ENCODE data around the gene DGAT2. TPM values are rescaled to one million over a fixed set of nuclear protein-coding genes. Genes with fewer than 3 reads are reported as not detected.

Gene DGAT2
- total RNA-seq, 4 donors from 2014 or later, result 63.0 to 829 (median 89.6) TPM

DNA sequence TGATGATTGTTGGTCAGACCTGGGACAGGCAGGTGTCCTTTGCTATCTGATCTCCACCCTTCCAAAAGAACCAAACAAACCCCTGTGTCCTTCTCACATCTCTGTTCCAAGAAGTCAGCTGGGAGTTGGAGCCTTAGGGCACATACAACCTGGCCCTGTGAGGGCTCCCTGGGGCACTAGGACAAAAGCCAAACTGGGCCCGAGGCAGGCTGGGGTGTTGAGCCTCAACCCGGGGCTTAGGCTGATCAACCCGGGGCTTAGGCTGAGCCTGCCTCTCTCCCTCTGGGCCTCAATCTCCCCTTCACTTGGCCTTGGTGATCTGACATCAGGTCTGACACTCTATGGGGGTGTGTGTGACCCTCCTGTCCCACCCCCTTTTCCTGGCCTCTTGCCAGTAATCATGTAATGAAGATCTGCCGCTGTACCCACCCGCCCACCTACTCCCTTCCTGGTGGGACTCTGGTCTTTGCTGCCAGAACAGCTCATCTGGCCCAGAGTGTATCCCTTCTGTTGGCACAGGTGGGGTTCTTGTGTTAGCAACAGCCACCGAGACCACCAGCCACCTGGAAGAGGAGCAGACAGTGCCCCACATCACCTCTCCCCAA is 23.7 kb downstream of the DGAT2 start:
- TF ChIP-seq, protein P1, sequence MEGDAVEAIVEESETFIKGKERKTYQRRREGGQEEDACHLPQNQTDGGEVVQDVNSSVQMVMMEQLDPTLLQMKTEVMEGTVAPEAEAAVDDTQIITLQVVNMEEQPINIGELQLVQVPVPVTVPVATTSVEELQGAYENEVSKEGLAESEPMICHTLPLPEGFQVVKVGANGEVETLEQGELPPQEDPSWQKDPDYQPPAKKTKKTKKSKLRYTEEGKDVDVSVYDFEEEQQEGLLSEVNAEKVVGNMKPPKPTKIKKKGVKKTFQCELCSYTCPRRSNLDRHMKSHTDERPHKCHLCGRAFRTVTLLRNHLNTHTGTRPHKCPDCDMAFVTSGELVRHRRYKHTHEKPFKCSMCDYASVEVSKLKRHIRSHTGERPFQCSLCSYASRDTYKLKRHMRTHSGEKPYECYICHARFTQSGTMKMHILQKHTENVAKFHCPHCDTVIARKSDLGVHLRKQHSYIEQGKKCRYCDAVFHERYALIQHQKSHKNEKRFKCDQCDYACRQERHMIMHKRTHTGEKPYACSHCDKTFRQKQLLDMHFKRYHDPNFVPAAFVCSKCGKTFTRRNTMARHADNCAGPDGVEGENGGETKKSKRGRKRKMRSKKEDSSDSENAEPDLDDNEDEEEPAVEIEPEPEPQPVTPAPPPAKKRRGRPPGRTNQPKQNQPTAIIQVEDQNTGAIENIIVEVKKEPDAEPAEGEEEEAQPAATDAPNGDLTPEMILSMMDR (IDR thresholded peaks at IDR 0.05; ENCODE audit: low read depth), result no peak

DNA sequence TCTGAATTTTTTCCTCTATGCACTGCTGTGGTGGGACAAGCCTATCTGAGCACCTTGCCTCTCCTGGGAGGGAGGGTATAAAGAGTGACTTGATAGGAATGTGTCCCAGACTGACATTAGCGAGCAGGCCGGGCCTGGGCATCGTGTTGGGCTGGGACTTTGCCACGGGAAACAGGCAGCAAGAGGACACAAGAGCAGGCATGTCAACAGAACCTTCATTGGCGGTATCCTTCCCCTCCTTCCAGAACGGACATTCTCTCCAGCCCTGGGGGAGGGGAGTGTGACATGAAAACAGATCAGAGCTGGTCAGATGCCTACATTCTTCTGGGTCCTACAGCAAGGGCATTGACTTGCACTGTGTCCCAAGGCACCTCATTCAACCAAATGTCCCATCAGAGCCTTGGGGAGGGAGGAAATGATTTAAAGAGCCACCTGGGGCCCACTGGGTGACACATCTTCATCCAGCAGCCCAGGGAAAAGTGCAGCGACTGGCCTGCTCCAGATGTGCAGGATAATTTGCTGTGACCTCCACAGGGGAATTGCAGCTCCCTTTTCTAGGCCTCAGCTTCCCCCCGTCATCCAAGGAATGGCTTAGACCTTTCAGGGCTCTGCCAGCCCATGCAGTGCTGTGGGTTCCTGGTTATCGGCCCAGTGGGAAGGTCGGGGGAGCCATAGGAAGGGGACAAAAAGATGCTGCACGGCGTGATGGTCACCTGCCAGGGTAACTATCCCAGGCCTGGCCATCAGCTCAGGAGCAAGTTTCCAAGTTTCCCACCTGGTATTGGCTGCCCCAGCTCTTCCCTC is 24.6 kb downstream of the DGAT2 start:
- TF ChIP-seq, protein P1 (IDR thresholded peaks at IDR 0.05; ENCODE audit: low read depth), result no peak

DNA sequence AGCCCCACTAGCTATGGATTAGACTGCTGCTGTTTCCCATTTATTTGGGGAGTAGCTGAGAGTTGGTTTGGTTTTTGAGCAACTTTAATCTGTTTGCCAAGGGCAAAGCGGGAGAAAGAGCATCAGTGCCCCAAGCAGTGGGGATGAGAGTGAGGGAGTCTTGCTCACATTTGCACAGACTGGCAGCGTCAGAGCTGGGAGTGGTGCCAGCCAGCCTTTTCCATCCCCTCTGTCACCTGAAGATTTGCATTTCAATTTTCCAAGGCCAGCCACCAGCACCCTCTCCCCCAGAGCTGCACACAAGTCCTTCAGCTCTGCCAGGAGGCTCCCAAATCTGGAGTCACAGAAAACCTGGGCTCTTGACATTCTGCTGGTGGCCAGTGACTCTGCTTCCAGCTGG is 25.4 kb downstream of the DGAT2 start:
- TF ChIP-seq, protein P1 (IDR thresholded peaks at IDR 0.05; ENCODE audit: low read depth), result no peak

DNA sequence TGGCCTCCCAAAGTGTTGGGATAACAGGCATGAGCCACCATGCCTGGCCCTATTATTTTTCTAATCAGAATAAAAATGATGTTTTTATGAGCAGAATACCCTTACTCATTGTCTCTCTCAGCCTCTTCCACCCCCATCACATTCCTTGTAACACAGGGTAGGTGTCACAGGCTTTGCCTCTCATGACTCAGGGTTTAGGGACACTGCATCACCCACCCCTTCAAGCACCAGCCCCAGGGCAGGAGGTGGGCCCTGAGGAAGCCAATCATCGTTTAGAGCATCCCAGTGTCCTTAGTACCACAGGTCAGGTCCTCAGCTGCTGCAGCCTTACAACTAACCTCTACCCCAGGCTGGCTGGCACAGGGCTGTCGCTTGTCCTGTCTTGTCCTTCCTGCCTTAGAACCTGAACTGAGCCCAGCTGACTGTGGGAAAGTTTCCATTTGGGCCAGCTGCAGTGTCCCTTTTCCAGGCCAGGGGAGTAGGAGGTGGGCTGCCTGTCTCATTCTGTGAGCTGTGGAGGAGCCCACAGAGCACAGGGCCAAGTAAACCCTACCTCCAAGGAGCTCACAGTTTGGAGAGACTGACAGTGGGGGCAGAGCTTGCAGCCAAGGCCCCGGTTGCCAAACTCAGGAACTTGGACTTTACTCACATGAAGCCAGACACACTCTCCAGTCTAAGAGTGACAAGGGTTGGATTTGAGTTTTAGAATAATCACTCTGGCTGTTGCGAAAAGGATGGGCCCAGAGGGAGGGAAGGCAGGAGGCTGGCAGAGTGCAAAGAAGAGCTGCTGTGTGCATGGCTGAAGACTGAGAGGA is 26.9 kb downstream of the DGAT2 start:
- TF ChIP-seq, protein P1 (IDR thresholded peaks at IDR 0.05; ENCODE audit: low read depth), result no peak

DNA sequence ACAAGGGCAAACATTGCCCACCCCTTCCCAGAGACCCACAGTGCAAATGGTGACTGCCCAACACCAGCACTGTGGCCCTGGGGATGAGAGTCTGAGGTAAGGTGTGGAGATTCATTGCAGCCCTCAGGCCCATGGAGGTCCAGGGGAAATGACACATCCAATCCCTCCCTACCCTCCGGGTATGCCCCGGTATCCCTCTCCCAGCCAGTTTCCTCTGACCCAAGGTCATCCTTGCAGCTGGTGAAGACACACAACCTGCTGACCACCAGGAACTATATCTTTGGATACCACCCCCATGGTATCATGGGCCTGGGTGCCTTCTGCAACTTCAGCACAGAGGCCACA is 27.5 kb downstream of the DGAT2 start:
- TF ChIP-seq, protein P1 (IDR thresholded peaks at IDR 0.05; ENCODE audit: low read depth), result no peak

DNA sequence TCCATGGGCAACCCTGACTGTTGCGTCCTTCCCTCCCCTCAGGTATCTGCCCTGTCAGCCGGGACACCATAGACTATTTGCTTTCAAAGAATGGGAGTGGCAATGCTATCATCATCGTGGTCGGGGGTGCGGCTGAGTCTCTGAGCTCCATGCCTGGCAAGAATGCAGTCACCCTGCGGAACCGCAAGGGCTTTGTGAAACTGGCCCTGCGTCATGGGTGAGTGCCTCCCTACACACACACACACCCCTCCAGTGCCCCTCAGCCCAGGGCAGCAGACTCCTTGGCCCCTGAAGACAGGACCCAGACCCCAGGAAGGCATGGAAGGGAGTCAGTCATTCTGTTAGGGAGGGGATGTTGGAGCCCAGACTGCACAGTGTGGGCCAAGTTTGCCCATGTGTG is 28.5 kb downstream of the DGAT2 start:
- TF ChIP-seq, protein P1 (IDR thresholded peaks at IDR 0.05; ENCODE audit: low read depth), result no peak

DNA sequence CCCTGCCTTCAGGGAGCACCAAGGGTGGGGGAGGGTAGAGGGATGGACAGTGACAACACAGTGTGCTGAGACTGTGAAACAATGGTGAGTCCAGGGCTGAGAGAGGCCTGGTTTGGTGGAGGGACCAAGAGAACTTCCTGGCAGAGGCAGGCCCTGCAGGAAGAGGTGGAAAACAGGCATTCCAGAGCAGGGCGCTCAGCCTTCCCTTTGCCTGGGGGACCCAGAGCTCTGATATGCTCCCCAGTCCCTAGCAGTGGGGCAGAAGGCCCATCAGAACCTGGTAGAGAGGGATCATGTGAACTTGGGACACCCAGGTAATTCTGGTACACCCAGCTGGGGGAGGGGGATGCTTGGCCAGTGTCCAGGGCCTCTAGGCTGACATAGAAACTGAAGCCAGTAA is 29.2 kb downstream of the DGAT2 start:
- TF ChIP-seq, protein P1 (IDR thresholded peaks at IDR 0.05; ENCODE audit: low read depth), result no peak

Measured in subcutaneous adipose tissue (tissue), 4 donors.